HL-60 (cell line): ENCODE data around the gene RNU6-7.

ENCODE experiments used
- GABPA ChIP-seq: IDR thresholded peaks from 2 replicates; pipeline ENCODE4 v1.6.1; 2012; ENCODE audit warnings: low read depth
- TF ChIP-seq, protein P1 (sequence below): IDR thresholded peaks from one replicate; pipeline ENCODE4 v1.5.1; 2011; ENCODE audit warnings: low read length, control low read depth, inconsistent platforms; ENCODE audit not compliant: insufficient read depth

DNA sequence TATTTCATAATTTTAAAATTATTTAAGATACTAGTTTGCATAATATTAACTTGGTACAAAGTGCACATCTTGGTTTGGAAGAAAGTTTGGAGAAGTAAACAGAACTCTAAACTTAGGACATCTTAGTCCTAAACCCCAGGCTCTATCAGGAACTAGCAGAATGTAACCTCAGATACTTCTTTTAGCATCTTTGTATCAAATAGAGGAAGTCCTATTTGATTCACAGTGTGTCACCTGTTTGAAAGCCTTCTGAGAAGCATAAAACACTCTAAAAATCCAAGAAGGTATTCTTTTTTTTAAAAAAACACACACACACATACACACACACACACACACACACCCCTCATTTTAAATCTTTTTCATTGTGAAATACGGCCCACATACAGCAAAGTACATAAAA lies 12.0 kb upstream of the RNU6-7 start:
- TF ChIP-seq, protein P1, sequence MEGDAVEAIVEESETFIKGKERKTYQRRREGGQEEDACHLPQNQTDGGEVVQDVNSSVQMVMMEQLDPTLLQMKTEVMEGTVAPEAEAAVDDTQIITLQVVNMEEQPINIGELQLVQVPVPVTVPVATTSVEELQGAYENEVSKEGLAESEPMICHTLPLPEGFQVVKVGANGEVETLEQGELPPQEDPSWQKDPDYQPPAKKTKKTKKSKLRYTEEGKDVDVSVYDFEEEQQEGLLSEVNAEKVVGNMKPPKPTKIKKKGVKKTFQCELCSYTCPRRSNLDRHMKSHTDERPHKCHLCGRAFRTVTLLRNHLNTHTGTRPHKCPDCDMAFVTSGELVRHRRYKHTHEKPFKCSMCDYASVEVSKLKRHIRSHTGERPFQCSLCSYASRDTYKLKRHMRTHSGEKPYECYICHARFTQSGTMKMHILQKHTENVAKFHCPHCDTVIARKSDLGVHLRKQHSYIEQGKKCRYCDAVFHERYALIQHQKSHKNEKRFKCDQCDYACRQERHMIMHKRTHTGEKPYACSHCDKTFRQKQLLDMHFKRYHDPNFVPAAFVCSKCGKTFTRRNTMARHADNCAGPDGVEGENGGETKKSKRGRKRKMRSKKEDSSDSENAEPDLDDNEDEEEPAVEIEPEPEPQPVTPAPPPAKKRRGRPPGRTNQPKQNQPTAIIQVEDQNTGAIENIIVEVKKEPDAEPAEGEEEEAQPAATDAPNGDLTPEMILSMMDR: no peak
- TF ChIP-seq GABPA: no peak
